Common myeloid progenitor, CD34-positive (primary cell): ENCODE data around the gene APOBEC3G.
"Not testable (repeated sequence)": the region's sequence is repeated elsewhere in the genome, so short reads cannot be mapped to it uniquely, and the experiment has no call there.

ENCODE experiments used
- CTCF ChIA-PET: fragments of 350-600 bp; sonication (Branson Sonifier 250); formaldehyde crosslinking; loops from one replicate; lab custom pipeline; 2021; ENCODE audit warnings: antibody characterized with exemption; lab: Charles Lee
- POLR2A ChIA-PET: fragments of 350-600 bp; sonication (Branson Sonifier 250); formaldehyde crosslinking; loops from one replicate; lab custom pipeline; 2021; ENCODE audit warnings: antibody characterized with exemption; lab: Charles Lee
- DNase-seq, 3 donors: peaks; one replicate each; pipeline versions ENCODE4 v3.0.0 to v3.0.0-alpha.2; 2013
- H3K27ac ChIP-seq, 2 experiments: 1 replicate in 1 of 2; 2 replicates in 1 of 2; pipeline ENCODE4 v1.7.0; 2013; ENCODE audit warnings: inconsistent platforms in 2 of 2, low read length in 2 of 2, mild to moderate bottlenecking in 2 of 2, low read depth in 1 of 2, moderate library complexity in 1 of 2; ENCODE audit not compliant: severe bottlenecking in 2 of 2, insufficient read depth in 1 of 2, poor library complexity in 1 of 2
- H3K27me3 ChIP-seq, 5 experiments: replicated peaks in 2 of 5; 1 replicate in 3 of 5; 2 replicates in 2 of 5; pipeline versions ENCODE4 v1.6.1 to v1.7.0; 2013; ENCODE audit warnings: low read length in 4 of 5, mild to moderate bottlenecking in 2 of 5, moderate library complexity in 2 of 5, inconsistent platforms in 1 of 5; ENCODE audit not compliant: insufficient read depth in 5 of 5, control insufficient read depth in 4 of 5
- H3K36me3 ChIP-seq, 4 experiments: 1 replicate in 2 of 4; 2 replicates in 2 of 4; pipeline versions ENCODE4 v1.6.1 to v1.7.0; 2013; ENCODE audit warnings: low read length in 3 of 4, control low read depth in 1 of 4, mild to moderate bottlenecking in 1 of 4; ENCODE audit not compliant: control insufficient read depth in 4 of 4, insufficient read depth in 4 of 4
- H3K4me1 ChIP-seq, 4 experiments: 1 replicate in 3 of 4; 2 replicates in 1 of 4; pipeline versions ENCODE4 v1.6.1 to v1.7.1; 2013; ENCODE audit warnings: low read length in 3 of 4, mild to moderate bottlenecking in 3 of 4, control low read depth in 1 of 4, inconsistent platforms in 1 of 4, moderate library complexity in 1 of 4; ENCODE audit not compliant: control insufficient read depth in 4 of 4, insufficient read depth in 4 of 4; ENCODE audit errors: control extremely low read depth in 1 of 4
- H3K4me3 ChIP-seq, 7 experiments: 1 replicate in 4 of 7; 2 replicates in 3 of 7; pipeline versions ENCODE4 v1.5.1 to v1.7.0; 2013; ENCODE audit warnings: mild to moderate bottlenecking in 7 of 7, low read length in 6 of 7, moderate library complexity in 6 of 7, inconsistent platforms in 2 of 7, low read depth in 2 of 7, control low read depth in 1 of 7; ENCODE audit not compliant: insufficient read depth in 4 of 7, control insufficient read depth in 1 of 7; ENCODE audit errors: extremely low read depth in 1 of 7
- H3K9me3 ChIP-seq, 5 experiments: 1 replicate in 4 of 5; 2 replicates in 1 of 5; pipeline versions ENCODE4 v1.6.1 to v1.7.1; 2013; ENCODE audit warnings: low read length in 4 of 5, mild to moderate bottlenecking in 2 of 5, inconsistent platforms in 1 of 5, low read depth in 1 of 5, moderate library complexity in 1 of 5; ENCODE audit not compliant: control insufficient read depth in 4 of 5, insufficient read depth in 2 of 5; ENCODE audit errors: control extremely low read depth in 1 of 5
- WGBS: methylation state at CpG from one replicate; pipeline ENCODE4 v1.1.5; 2013; ENCODE audit not compliant: insufficient coverage; 5-methylcytosine and 5-hydroxymethylcytosine counted together

APOBEC3G gene

GRCh38 chr22:39049486-39049885 lies 27.6 kb upstream of the APOBEC3G start:
- H3K27me3 ChIP-seq, POLR2A ChIA-PET, CTCF ChIA-PET, H3K4me1 ChIP-seq, H3K27ac ChIP-seq, H3K36me3 ChIP-seq, DNase-seq, H3K9me3 ChIP-seq, H3K4me3 ChIP-seq: not testable (repeated sequence)
- 96% methylated on average over 7 of the region's 7 CpGs for WGBS

DNA sequence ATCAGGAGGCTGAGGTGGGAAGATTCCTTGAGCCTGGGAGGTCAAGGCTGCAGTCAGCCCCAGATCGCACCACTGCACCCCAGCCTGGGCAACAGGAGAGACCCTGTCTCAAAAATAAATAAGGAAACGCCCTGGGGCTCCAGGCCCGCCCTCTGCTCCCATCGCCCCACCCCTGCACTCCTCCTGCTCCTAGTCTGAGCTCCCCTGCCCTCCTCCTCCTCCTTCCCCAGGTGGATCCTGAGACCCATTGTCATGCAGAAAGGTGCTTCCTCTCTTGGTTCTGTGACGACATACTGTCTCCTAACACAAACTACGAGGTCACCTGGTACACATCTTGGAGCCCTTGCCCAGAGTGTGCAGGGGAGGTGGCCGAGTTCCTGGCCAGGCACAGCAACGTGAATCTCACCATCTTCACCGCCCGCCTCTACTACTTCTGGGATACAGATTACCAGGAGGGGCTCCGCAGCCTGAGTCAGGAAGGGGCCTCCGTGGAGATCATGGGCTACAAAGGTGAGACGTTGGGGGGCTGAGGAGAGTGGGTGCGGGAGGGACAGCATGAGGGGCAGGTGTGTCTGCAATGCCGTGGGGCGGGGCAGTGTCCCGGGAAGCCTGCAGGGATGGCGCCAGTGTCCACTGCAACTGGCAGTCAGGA lies 25.1 kb upstream of the APOBEC3G start:
- peaks cover 0 to 12% (median 0%) of the 10 kb centered on the region in 5 experiments for H3K9me3 ChIP-seq
- H3K36me3 ChIP-seq, POLR2A ChIA-PET, CTCF ChIA-PET, H3K27me3 ChIP-seq, H3K4me3 ChIP-seq, H3K27ac ChIP-seq, DNase-seq, H3K4me1 ChIP-seq: not testable (repeated sequence)
- 97% methylated on average over 12 of the region's 18 CpGs for WGBS

GRCh38 chr22:39055658-39056057 lies 21.4 kb upstream of the APOBEC3G start:
- POLR2A ChIA-PET = no interaction called here

DNA sequence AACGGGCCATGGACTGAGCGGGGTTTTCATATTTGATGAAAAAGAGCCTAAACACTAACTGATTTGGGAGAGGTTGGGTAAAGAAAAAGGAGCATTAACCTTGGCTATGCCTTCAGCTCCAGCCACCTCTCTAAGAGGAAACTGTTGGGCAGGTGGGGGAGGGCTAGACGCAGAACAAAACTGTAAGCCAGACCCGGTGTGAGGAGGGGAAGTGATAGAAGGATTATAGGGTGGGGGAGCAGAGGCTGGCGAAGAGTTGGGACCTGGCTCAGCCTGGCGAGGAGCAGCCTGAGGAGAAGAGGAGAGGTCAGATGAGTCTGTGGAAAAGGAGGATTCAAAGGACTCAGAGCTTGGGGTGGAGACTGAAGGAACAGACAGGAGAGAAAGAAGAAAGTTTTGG lies 15.8 kb upstream of the APOBEC3G start:
- H3K9me3 ChIP-seq, H3K27me3 ChIP-seq, H3K4me3 ChIP-seq, CTCF ChIA-PET, H3K36me3 ChIP-seq, H3K27ac ChIP-seq, POLR2A ChIA-PET: not testable (repeated sequence)
- DNase-seq = peak in 2 of 3 donors; percentile 37 to 50
- 38% methylated on average over 6 of the region's 6 CpGs for WGBS
- H3K4me1 ChIP-seq = peaks cover 0 to 14% (median 6%) of the 10 kb centered on the region in 4 experiments

More at GRCh38 chr22:39055658-39056057, 21.4 kb upstream of the APOBEC3G start:
- H3K36me3 ChIP-seq = no peaks in the 10 kb centered on the region
- no peak overlapping the region for H3K4me3 ChIP-seq
- DNase-seq = peak in 2 of 3 donors; percentile 7 to 19
- H3K27me3 ChIP-seq = no peaks in the 10 kb centered on the region
- 98% methylated on average over 10 of the region's 11 CpGs for WGBS
- H3K4me1 ChIP-seq = peaks cover 0 to 5% (median 1%) of the 10 kb centered on the region in 4 experiments
- CTCF ChIA-PET = no interaction called here
- peaks cover 0 to 12% (median 0%) of the 10 kb centered on the region in 5 experiments for H3K9me3 ChIP-seq
- no peak overlapping the region for H3K27ac ChIP-seq

- CTCF ChIA-PET, H3K36me3 ChIP-seq, H3K4me3 ChIP-seq, H3K27me3 ChIP-seq, POLR2A ChIA-PET, H3K9me3 ChIP-seq, H3K27ac ChIP-seq, DNase-seq: not testable (repeated sequence)
- 89% methylated on average over 9 of the region's 10 CpGs for WGBS
- H3K4me1 ChIP-seq = peaks cover 0 to 18% (median 8%) of the 10 kb centered on the region in 4 experiments
Measured at GRCh38 chr22:39061951-39062350, 15.1 kb upstream of the APOBEC3G start.

- WGBS = 82% methylated on average over 8 of the region's 8 CpGs
- H3K36me3 ChIP-seq, H3K4me3 ChIP-seq, POLR2A ChIA-PET, H3K27ac ChIP-seq, DNase-seq, H3K9me3 ChIP-seq, H3K27me3 ChIP-seq, CTCF ChIA-PET: not testable (repeated sequence)
- peaks cover 0 to 18% (median 8%) of the 10 kb centered on the region in 4 experiments for H3K4me1 ChIP-seq
Measured at GRCh38 chr22:39063904-39064303, 13.2 kb upstream of the APOBEC3G start.

- 95% methylated on average over 6 of the region's 9 CpGs for WGBS
Measured at GRCh38 chr22:39066442-39067276, 10.4 kb upstream of the APOBEC3G start.

More at GRCh38 chr22:39066442-39067276, 10.4 kb upstream of the APOBEC3G start:
- H3K9me3 ChIP-seq, POLR2A ChIA-PET, H3K4me3 ChIP-seq, CTCF ChIA-PET, DNase-seq, H3K36me3 ChIP-seq, H3K4me1 ChIP-seq, H3K27me3 ChIP-seq: not testable (repeated sequence)
- H3K27ac ChIP-seq = peak overlapping the region in 1 of 2 experiments; percentile 25
